Thymus (tissue), 11 donors: ENCODE measurements around the gene TPR. TPM values are rescaled to one million over a fixed set of nuclear protein-coding genes. Genes with fewer than 3 reads are reported as not detected.
"Not testable (repeated sequence)": the region's sequence is repeated elsewhere in the genome, so short reads cannot be mapped to it uniquely, and the experiment has no call there.

ENCODE experiments used
- DNase-seq, 9 donors: peaks; one replicate each; pipeline ENCODE4 v3.0.0-alpha.2; 2013; ENCODE audit warnings: low spot score in 9 of 9, low read depth in 6 of 9, missing footprints in 1 of 9
- H3K27ac ChIP-seq, 2 donors: one replicate each; pipeline ENCODE4 v1.5.1; 2013; ENCODE audit warnings: control low read depth in 1 of 2, low read depth in 1 of 2, low read length in 1 of 2, mild to moderate bottlenecking in 1 of 2, moderate library complexity in 1 of 2
- H3K27me3 ChIP-seq, 2 donors: one replicate each; pipeline ENCODE4 v1.5.1; 2013; ENCODE audit warnings: low read length in 1 of 2; ENCODE audit not compliant: control insufficient read depth in 2 of 2, insufficient read depth in 1 of 2
- H3K36me3 ChIP-seq, 2 donors: one replicate each; pipeline ENCODE4 v1.5.1; 2013; ENCODE audit warnings: low read length in 1 of 2, mild to moderate bottlenecking in 1 of 2, moderate library complexity in 1 of 2; ENCODE audit not compliant: control insufficient read depth in 2 of 2, insufficient read depth in 2 of 2
- H3K4me1 ChIP-seq, 2 donors: one replicate each; pipeline ENCODE4 v1.5.1; 2013; ENCODE audit warnings: low read length in 2 of 2; ENCODE audit not compliant: control insufficient read depth in 2 of 2, insufficient read depth in 2 of 2
- H3K4me3 ChIP-seq, 2 donors: one replicate each; pipeline ENCODE4 v1.5.1; 2013; ENCODE audit warnings: low read length in 2 of 2, control low read depth in 1 of 2, mild to moderate bottlenecking in 1 of 2
- H3K9me3 ChIP-seq, 2 donors: one replicate each; pipeline ENCODE4 v1.5.1; 2013; ENCODE audit warnings: low read length in 1 of 2, mild to moderate bottlenecking in 1 of 2; ENCODE audit not compliant: control insufficient read depth in 2 of 2, insufficient read depth in 1 of 2
- WGBS: extraction: QIAGEN DNeasy Blood & Tissue Kit; methylation state at CpG from one replicate; pipeline ENCODE4 v1.1.7; 2013; 5-methylcytosine and 5-hydroxymethylcytosine counted together
- polyA plus RNA-seq: library from polyadenylated mRNA; stranded (reverse); fragments of 200-250 nt; gene quantifications from one replicate; pipeline ENCODE4 v1.2.3, GENCODE V29; 2013
- total RNA-seq: library from RNA; stranded (reverse); fragments of 120-200 nt; gene quantifications from one replicate; pipeline ENCODE4 v1.2.4, GENCODE V29; 2013
- donor health status: healthy.

Gene TPR
- total and polyA plus RNA-seq, 2 donors: 38.4 to 74.2 TPM

GRCh38 chr1:186347837-186348691 is 27.0 kb downstream of the TPR start:
- H3K27ac ChIP-seq, DNase-seq, H3K9me3 ChIP-seq, H3K27me3 ChIP-seq, H3K4me1 ChIP-seq, H3K4me3 ChIP-seq: not testable (repeated sequence)
- WGBS: 97% methylated on average over 8 of the region's 8 CpGs
- H3K36me3 ChIP-seq: peaks cover 32 to 79% of the 10 kb centered on the region in 2 donors

DNA sequence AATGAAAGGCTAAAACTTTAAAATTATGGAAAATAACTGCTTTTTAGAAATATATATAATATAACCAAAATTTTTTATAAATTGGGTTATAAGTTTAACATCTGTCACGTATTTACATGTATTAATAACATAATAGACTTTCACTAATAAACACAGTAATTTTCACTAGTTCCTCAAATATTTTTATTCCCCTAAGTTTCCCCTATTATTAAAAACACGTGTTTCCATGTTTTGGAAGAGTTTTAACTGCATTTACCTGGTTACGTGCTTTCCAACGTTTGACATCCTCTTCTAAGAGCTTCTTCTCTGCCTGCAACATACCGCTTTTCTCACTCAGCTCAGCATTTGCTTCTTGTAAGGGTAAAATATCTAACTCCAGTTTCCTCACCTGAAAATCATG is 34.3 kb downstream of the TPR start:
- Histone ChIP-seq H3K27ac (no peak overlapping the region), H3K27me3 (no peaks in the 10 kb centered on the region), H3K4me1 (no peaks in the 10 kb centered on the region), H3K9me3 (no peaks in the 10 kb centered on the region), H3K36me3 (peaks cover 18 to 72% of the 10 kb centered on the region in 2 donors), H3K4me3 (no peak overlapping the region)
- DNase-seq: no peak
- 98% methylated on average over 5 of the region's 5 CpGs for WGBS

- H3K9me3 ChIP-seq: no peaks in the 10 kb centered on the region
- peaks cover 26 to 77% of the 10 kb centered on the region in 2 donors for H3K36me3 ChIP-seq
- over 99% methylated on average over 2 of the region's 2 CpGs for WGBS
These were observed 37.5 kb downstream of the TPR start for GRCh38 chr1:186337554-186337953.

GRCh38 chr1:186330758-186331157 is 44.3 kb downstream of the TPR start:
- Histone ChIP-seq H3K4me1 (no peaks in the 10 kb centered on the region), H3K9me3 (no peaks in the 10 kb centered on the region), H3K4me3 (no peak overlapping the region), H3K36me3 (peaks cover 28 to 85% of the 10 kb centered on the region in 2 donors), H3K27ac (no peak overlapping the region), H3K27me3 (no peaks in the 10 kb centered on the region)
- 97% methylated on average over 1 of the region's 1 CpG for WGBS
- no peak for DNase-seq

More at GRCh38 chr1:186337554-186337953, 37.5 kb downstream of the TPR start:
- Histone ChIP-seq H3K27me3 (no peaks in the 10 kb centered on the region), H3K4me1 (no peaks in the 10 kb centered on the region), H3K4me3 (no peak overlapping the region), H3K27ac (no peak overlapping the region)
- DNase-seq: no peak

- no peaks in the 10 kb centered on the region for H3K27me3 ChIP-seq
- peaks cover 22 to 82% of the 10 kb centered on the region in 2 donors for H3K36me3 ChIP-seq
- DNase-seq: peak in 1 of 9 donors; percentile 13
- H3K9me3 ChIP-seq: no peaks in the 10 kb centered on the region
- H3K4me1 ChIP-seq: no peaks in the 10 kb centered on the region
- no peak overlapping the region for H3K4me3 ChIP-seq
- whole genome bisulfite sequencing: 98% methylated on average over 1 of the region's 1 CpG
- no peak overlapping the region for H3K27ac ChIP-seq
These were observed 47.7 kb downstream of the TPR start for GRCh38 chr1:186327331-186327730.

GRCh38 chr1:186326009-186326408 is 49.0 kb downstream of the TPR start:
- Histone ChIP-seq H3K4me1 (no peaks in the 10 kb centered on the region), H3K27me3 (no peaks in the 10 kb centered on the region), H3K27ac (no peak overlapping the region), H3K36me3 (peaks cover 23 to 82% of the 10 kb centered on the region in 2 donors), H3K9me3 (no peaks in the 10 kb centered on the region), H3K4me3 (no peak overlapping the region)
- no peak for DNase-seq
- WGBS: 96% methylated on average over 1 of the region's 1 CpG

GRCh38 chr1:186325239-186325638 is 49.8 kb downstream of the TPR start:
- DNase-seq: peak in 1 of 9 donors; percentile 16
- peaks cover 19 to 80% of the 10 kb centered on the region in 2 donors for H3K36me3 ChIP-seq
- no peaks in the 10 kb centered on the region for H3K4me1 ChIP-seq
- no peaks in the 10 kb centered on the region for H3K27me3 ChIP-seq
- no peaks in the 10 kb centered on the region for H3K9me3 ChIP-seq
- WGBS: 97% methylated on average over 2 of the region's 2 CpGs
- H3K4me3 ChIP-seq: no peak overlapping the region
- no peak overlapping the region for H3K27ac ChIP-seq

DNA sequence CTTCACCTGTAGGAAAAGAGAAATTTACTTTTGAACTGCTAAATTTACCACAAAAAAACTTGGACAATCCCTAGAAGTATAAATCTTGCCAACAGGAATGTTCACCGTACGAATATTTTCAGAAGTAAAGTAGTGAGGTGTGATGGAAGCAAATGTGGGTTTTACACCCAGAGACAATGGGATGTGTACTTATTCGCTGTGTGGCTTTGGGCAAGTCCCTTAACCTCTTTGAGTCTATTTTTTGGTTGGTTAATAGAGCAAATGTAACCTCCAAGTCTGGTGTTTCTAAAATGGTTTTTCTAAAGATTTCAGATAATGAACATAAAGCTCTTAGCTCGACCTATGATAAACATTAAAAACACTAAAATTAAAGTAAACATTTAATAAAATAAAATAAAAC is 51.2 kb downstream of the TPR start:
- Histone ChIP-seq H3K4me3 (no peak overlapping the region), H3K27ac (no peak overlapping the region), H3K36me3 (peaks cover 16 to 79% of the 10 kb centered on the region in 2 donors), H3K27me3 (no peaks in the 10 kb centered on the region), H3K4me1 (no peaks in the 10 kb centered on the region), H3K9me3 (no peaks in the 10 kb centered on the region)
- WGBS: 96% methylated on average over 4 of the region's 4 CpGs
- DNase-seq: no peak

- Histone ChIP-seq H3K4me1 (no peaks in the 10 kb centered on the region), H3K36me3 (peaks cover 8 to 78% of the 10 kb centered on the region in 2 donors), H3K27me3 (no peaks in the 10 kb centered on the region), H3K9me3 (no peaks in the 10 kb centered on the region), H3K4me3 (no peak overlapping the region), H3K27ac (no peak overlapping the region)
- over 99% methylated on average over 3 of the region's 3 CpGs for WGBS
- DNase-seq: no peak
These were observed 59.5 kb downstream of the TPR start for GRCh38 chr1:186315570-186315969.
